ENCODE results near the gene PI4KB.
A peak's percentile ranks its signal among the peaks of the same experiment; 100 is the strongest.

PI4KB gene

GRCh38 chr1:151246786-151247185, 80.4 kb downstream of the PI4KB start:
- Mint-ChIP-seq H3K27ac (peak overlapping the region; percentile 48), H3K4me3 (no peak overlapping the region), H3K9me3 (no peaks in the 10 kb centered on the region), H3K36me3 (peaks cover 88% of the 10 kb centered on the region), H3K4me1 (no peaks in the 10 kb centered on the region)
- no peak for DNase-seq (ENCODE audit: low spot score in 2 of 2)
- no peak for ATAC-seq

GRCh38 chr1:151243683-151244216, 83.5 kb downstream of the PI4KB start:
- Mint-ChIP-seq H3K36me3 (peaks cover 100% of the 10 kb centered on the region), H3K27ac (peak overlapping the region; percentile 84), H3K4me1 (no peaks in the 10 kb centered on the region), H3K4me3 (no peak overlapping the region), H3K9me3 (no peaks in the 10 kb centered on the region)
- ATAC-seq (no peak), DNase-seq (ENCODE audit: low spot score in 2 of 2) (no peak)

- Mint-ChIP-seq H3K9me3 (no peaks in the 10 kb centered on the region), H3K4me3 (no peak overlapping the region), H3K4me1 (no peaks in the 10 kb centered on the region), H3K27ac (peak overlapping the region; percentile 60), H3K36me3 (peaks cover 100% of the 10 kb centered on the region)
- DNase-seq (ENCODE audit: low spot score in 2 of 2) (no peak), ATAC-seq (no peak)
Observed at GRCh38 chr1:151242442-151242841, 84.8 kb downstream of the PI4KB start.
